Vagina (tissue), 2 donors: Measurements from ENCODE around the gene ZCCHC2.

Experiments used
- POLR2A ChIP-seq, 2 donors: fragments of 450-650 bp; IDR thresholded peaks; one replicate each; pipeline ENCODE4 v1.6.1; 2017; ENCODE audit warnings: antibody characterized with exemption in 2 of 2, mild to moderate bottlenecking in 2 of 2, moderate library complexity in 2 of 2
- TF ChIP-seq, protein P1 (sequence below), 3 experiments: fragments of 450-650 bp in 2 of 3; fragments of 200-600 bp in 1 of 3; sonication (generic) in 1 of 3; IDR thresholded peaks; one replicate each; pipeline ENCODE4 v1.5.1; 2017 to 2019; ENCODE audit warnings: antibody characterized with exemption in 3 of 3, mild to moderate bottlenecking in 2 of 3, moderate library complexity in 2 of 3

DNA sequence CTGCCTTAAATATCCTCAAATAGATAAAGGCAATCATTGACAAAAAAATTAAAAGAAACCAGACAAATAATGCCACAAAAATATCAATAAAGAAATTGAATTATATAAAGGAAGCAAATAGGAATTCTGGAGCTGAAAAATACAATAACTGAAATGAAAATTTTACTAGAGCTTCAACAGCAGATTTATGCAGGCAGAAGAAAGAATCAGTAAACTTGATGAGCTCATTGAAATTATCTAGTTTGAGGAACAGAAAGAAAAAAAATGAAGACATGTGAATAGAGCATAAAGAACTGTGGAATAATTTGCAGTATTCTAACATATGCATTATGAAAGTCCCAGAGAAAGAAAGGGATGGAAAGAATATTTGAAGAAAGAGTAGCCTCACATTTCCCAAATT is 41.9 kb upstream of the ZCCHC2 start:
- TF ChIP-seq, protein P1, sequence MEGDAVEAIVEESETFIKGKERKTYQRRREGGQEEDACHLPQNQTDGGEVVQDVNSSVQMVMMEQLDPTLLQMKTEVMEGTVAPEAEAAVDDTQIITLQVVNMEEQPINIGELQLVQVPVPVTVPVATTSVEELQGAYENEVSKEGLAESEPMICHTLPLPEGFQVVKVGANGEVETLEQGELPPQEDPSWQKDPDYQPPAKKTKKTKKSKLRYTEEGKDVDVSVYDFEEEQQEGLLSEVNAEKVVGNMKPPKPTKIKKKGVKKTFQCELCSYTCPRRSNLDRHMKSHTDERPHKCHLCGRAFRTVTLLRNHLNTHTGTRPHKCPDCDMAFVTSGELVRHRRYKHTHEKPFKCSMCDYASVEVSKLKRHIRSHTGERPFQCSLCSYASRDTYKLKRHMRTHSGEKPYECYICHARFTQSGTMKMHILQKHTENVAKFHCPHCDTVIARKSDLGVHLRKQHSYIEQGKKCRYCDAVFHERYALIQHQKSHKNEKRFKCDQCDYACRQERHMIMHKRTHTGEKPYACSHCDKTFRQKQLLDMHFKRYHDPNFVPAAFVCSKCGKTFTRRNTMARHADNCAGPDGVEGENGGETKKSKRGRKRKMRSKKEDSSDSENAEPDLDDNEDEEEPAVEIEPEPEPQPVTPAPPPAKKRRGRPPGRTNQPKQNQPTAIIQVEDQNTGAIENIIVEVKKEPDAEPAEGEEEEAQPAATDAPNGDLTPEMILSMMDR (IDR thresholded peaks at IDR 0.05): no peak
- no peak for TF ChIP-seq POLR2A (IDR thresholded peaks at IDR 0.05)
